Epithelial cell of prostate (primary cell): ENCODE results near the gene ESRRA.

Experiments used
- DNase-seq: peaks from one replicate; pipeline ENCODE4 v3.0.0-alpha.2; 2011; ENCODE audit warnings: low read depth, low spot score
- H3K27ac ChIP-seq: fragments of 450-650 bp; 2 replicates; pipeline ENCODE4 v1.5.1; 2017; ENCODE audit warnings: mild to moderate bottlenecking

The ESRRA gene

GRCh38 chr11:64305075-64305690 is at the start of gene ESRRA:
TSS of gene ESRRA (plus strand) at chr11:64305524. CDS start at chr11:64307180, 1,656 bp downstream.
- peak within 1 kb of the TSS; percentile 74 for H3K27ac ChIP-seq
- peak; percentile 82 for DNase-seq

DNA sequence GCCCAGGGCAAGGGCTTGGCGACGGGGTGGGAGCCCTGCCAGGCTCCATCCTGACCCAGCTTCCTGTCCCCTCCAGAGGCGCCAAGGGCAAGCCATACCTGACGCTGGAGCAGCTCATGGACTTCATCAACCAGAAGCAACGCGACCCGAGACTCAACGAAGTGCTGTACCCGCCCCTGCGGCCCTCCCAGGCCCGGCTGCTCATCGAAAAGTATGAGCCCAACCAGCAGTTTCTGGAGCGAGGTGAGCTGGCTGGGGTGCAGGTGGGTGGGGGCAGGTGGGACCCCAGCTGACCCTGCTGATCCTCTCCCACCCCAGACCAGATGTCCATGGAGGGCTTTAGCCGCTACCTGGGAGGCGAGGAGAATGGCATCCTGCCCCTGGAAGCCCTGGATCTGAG is 49.0 kb upstream of the ESRRA start:
- no peak overlapping the region for H3K27ac ChIP-seq
- DNase-seq, result no peak

DNA sequence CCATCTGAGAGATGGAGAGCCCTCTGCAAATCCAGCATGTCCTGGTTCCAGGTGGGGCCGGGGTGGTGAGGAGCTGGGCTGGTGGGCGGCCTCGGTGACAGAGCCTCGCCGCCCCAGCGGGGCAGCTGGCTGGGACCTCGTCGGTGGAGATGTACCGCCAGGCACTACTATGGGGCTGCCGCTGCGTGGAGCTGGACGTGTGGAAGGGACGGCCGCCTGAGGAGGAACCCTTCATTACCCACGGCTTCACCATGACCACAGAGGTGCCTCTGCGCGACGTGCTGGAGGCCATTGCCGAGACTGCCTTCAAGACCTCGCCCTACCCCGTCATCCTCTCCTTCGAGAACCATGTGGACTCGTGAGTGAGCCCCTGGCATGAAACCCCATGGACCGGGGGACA is 47.0 kb upstream of the ESRRA start:
- DNase-seq, result no peak
- H3K27ac ChIP-seq, result no peak overlapping the region

- DNase-seq, result no peak
- H3K27ac ChIP-seq, result no peak overlapping the region
Measured at GRCh38 chr11:64258946-64259532, 46.3 kb upstream of the ESRRA start.

DNA sequence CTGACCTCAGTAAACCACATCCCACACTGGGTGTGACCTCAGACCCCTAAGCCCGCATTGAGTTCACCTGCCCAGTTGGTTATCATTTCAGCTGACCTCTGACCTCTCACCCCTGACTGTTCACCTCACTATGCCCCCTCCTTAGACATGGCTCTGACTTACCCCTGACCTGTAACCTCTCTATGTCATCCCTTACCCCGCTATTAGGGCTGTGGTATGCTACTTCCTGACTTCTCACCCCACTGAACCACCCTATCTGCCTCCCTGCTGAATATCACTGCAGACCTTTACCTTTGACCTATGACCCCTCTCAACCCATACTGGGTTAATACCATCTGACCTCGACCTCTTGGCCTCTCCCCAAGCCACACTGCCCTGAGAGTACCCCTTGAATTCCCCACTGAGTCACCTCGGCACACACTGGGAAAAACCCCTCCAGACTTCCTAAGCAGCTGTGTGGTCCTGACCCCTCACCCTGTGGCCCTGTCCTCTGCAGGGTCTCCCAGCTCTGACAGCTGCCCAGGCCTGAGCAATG is 45.7 kb upstream of the ESRRA start:
- DNase-seq, result no peak
- no peak overlapping the region for H3K27ac ChIP-seq

DNA sequence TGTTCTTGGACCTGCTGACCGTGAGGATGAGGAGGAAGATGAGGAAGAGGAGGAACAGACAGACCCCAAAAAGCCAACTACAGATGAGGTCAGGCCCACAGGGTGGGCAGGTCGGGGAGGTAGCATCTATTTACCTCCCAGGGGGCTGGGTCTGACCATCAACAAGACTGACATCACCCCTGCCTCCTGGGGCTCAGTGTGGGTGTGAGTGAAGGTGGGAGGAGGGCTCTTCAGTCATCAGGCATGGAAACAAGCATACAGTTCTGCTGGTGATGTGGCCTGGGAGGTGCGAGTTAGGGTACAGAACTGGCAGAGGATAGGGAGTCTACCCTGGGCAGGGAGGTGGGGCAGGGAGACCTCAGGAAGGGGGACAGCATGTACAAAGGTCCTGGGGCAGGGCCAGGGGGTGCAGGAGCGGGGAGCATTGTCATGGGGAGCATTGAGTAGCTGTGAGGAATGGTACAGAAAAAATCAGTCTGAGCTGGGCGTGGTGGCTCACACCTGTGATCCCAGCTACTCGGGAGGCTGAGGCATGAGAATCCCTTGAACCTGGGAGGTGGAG is 45.1 kb upstream of the ESRRA start:
- no peak overlapping the region for H3K27ac ChIP-seq
- no peak for DNase-seq

DNA sequence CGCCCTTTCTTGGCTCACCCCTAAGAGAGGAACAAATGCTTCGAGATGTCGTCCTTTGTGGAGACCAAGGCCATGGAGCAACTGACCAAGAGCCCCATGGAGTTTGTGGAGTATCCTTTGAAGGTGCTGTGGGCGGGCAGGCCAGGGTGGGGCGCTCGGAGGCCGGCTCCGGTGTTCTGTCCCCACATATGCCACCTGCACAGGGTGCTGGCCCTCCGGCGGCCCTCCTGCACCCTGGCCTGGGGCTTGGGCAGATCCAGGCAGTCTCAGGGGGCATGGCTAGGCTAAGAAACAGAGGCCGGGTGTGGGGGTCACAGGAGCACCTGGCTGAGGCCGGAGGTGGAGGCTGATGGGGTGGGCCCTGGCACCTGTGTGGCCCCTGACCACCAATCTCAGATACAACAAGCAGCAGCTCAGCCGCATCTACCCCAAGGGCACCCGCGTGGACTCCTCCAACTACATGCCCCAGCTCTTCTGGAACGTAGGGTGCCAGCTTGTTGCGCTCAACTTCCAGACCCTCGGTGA is 43.7 kb upstream of the ESRRA start:
- no peak for DNase-seq
- no peak overlapping the region for H3K27ac ChIP-seq

- no peak overlapping the region for H3K27ac ChIP-seq
- DNase-seq, result no peak
Measured at GRCh38 chr11:64262271-64263002, 42.9 kb upstream of the ESRRA start.

GRCh38 chr11:64263021-64263946 is 42.0 kb upstream of the ESRRA start:
- no peak for DNase-seq
- no peak overlapping the region for H3K27ac ChIP-seq

- no peak for DNase-seq
- no peak overlapping the region for H3K27ac ChIP-seq
Measured at GRCh38 chr11:64263947-64264317, 41.4 kb upstream of the ESRRA start.

GRCh38 chr11:64264371-64264852 is 40.9 kb upstream of the ESRRA start:
- H3K27ac ChIP-seq, result no peak overlapping the region
- DNase-seq, result no peak

DNA sequence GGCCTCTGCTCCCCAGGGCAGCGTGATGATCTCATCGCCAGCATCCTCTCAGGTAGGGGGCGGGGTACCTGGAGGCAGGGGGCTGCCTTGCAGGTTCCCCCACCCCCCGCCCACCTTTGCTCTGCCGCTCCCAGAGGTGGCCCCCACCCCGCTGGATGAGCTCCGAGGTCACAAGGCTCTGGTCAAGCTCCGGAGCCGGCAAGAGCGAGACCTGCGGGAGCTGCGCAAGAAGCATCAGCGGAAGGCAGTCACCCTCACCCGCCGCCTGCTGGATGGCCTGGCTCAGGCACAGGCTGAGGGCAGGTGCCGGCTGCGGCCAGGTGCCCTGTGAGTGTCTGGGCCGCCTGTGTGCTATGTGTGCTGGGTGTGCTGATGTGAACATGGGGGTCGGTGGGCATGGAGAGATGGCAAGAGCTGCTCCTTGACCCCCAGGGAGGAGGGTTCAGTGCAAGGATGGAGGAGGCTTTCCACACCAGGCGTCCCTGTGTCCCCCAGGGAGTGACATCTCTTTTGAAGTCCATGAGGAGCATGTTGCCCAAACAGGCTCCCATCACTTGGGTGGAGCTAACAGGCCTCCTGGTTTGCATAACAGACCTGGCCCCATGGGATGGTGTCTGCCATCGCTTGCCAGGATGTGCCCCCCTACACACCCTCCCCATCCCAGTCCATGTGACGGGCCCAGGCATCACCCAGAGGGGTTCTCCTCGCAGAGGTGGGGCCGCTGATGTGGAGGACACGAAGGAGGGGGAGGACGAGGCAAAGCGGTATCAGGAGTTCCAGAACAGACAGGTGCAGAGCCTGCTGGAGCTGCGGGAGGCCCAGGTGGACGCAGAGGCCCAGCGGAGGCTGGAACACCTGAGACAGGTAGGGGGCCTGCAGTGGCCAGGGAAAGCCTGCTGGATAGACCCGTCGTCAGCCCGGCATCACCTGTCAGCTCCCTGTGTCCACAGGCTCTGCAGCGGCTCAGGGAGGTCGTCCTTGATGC is 39.9 kb upstream of the ESRRA start:
- no peak for DNase-seq
- no peak overlapping the region for H3K27ac ChIP-seq

DNA sequence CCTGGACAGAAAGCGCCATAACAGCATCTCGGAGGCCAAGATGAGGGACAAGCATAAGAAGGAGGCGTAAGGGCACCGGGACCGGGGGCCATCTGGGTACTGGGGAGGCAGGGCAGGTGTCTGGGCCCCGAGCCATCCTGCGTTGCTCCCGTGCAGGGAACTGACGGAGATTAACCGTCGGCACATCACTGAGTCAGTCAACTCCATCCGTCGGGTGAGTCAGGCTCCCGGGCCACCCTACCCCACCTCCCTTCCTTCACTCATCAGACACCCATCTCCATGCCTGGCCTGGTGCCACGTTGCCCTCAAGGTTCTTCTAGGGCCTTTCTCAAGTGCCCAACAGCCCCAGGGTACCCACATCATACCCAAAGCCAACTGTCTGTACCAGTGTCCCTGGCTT is 39.0 kb upstream of the ESRRA start:
- peak overlapping the region; percentile 97 for H3K27ac ChIP-seq
- DNase-seq, result no peak

DNA sequence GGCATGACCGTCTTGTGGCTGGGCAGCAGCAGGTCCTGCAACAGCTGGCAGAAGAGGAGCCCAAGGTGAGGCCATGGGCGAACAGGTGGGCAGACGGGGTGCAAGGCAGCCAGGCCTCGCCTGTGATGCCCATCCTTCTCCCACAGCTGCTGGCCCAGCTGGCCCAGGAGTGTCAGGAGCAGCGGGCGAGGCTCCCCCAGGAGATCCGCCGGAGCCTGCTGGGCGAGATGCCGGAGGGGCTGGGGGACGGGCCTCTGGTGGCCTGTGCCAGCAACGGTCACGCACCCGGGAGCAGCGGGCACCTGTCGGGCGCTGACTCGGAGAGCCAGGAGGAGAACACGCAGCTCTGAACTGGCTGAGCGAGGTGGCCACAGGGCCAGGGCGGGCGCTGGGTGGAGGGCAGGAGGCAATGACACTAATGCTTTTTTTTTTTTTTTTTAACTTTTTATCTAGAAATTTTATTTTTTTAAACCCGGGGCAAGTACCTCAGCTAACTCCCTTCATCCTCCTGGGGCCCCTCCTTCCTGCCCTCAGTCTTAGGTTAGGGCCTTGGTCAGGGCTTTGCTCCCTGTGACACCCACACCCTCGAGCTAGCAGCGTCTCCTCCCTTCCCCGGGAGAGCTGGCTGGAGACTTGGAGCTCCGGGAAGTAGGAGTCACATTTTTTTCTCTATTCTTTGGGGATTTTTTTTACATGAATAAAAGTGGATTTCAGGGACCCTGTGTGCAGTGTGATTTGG is 37.9 kb upstream of the ESRRA start:
- DNase-seq, result no peak
- H3K27ac ChIP-seq, result peak overlapping the region; percentile 97

GRCh38 chr11:64268025-64268892 is 37.1 kb upstream of the ESRRA start:
- no peak for DNase-seq
- peak overlapping the region; percentile 97 for H3K27ac ChIP-seq

- DNase-seq, result no peak
- H3K27ac ChIP-seq, result peak overlapping the region; percentile 97
Measured at GRCh38 chr11:64268893-64269539, 36.3 kb upstream of the ESRRA start.
